COR-L47 (cell line): ENCODE measurements around the gene DDX27.
"Not testable (repeated sequence)": the region's sequence is repeated elsewhere in the genome, so short reads cannot be mapped to it uniquely, and the experiment has no call there.

Source experiments
- DNase-seq: peaks from one replicate; lab custom pipeline; 2025; lab: John Stamatoyannopoulos, UW

The DDX27 gene

GRCh38 chr20:49219091-49219923 lies at the start of gene DDX27:
DDX27 (plus strand) TSS chr20:49219416; CDS start chr20:49219449, 33 bp downstream.
- DNase-seq = peak; percentile 98

GRCh38 chr20:49169547-49169946 lies 49.7 kb upstream of the DDX27 start:
- no peak for DNase-seq

- no peak for DNase-seq
Observed at GRCh38 chr20:49170714-49171113, 48.5 kb upstream of the DDX27 start.

- DNase-seq = no peak
Observed at GRCh38 chr20:49171909-49172308, 47.3 kb upstream of the DDX27 start.

GRCh38 chr20:49172413-49172812 lies 46.8 kb upstream of the DDX27 start:
- DNase-seq = no peak

- DNase-seq = no peak
Observed at GRCh38 chr20:49174183-49174582, 45.0 kb upstream of the DDX27 start.

- DNase-seq = no peak
Observed at GRCh38 chr20:49179368-49180277, 39.6 kb upstream of the DDX27 start.

- no peak for DNase-seq
Observed at GRCh38 chr20:49181265-49181877, 37.8 kb upstream of the DDX27 start.

- DNase-seq = no peak
Observed at GRCh38 chr20:49183444-49183843, 35.8 kb upstream of the DDX27 start.

GRCh38 chr20:49184084-49184501 lies 35.1 kb upstream of the DDX27 start:
- not testable (repeated sequence) for DNase-seq

GRCh38 chr20:49184691-49185070 lies 34.5 kb upstream of the DDX27 start:
- DNase-seq = no peak

- DNase-seq = no peak
Observed at GRCh38 chr20:49185071-49185761, 34.0 kb upstream of the DDX27 start.

- no peak for DNase-seq
Observed at GRCh38 chr20:49186535-49187329, 32.5 kb upstream of the DDX27 start.

GRCh38 chr20:49187330-49187850 lies 31.8 kb upstream of the DDX27 start:
- no peak for DNase-seq

GRCh38 chr20:49187851-49188641 lies 31.2 kb upstream of the DDX27 start, which contains the start of gene STAU1:
STAU1 (minus strand) TSS chr20:49188334; CDS start chr20:49166201, 22,133 bp downstream.
- peak; percentile 96 for DNase-seq

- not testable (repeated sequence) for DNase-seq
Observed at GRCh38 chr20:49192944-49193518, 26.2 kb upstream of the DDX27 start.

GRCh38 chr20:49199729-49200293 lies 19.4 kb upstream of the DDX27 start:
- no peak for DNase-seq

- no peak for DNase-seq
Observed at GRCh38 chr20:49203011-49203410, 16.2 kb upstream of the DDX27 start.

- no peak for DNase-seq
Observed at GRCh38 chr20:49203746-49204145, 15.5 kb upstream of the DDX27 start.
